ENCODE results near the gene CHERP.
"Not testable (repeated sequence)": the region's sequence is repeated elsewhere in the genome, so short reads cannot be mapped to it uniquely, and the experiment has no call there.

The CHERP gene

DNA sequence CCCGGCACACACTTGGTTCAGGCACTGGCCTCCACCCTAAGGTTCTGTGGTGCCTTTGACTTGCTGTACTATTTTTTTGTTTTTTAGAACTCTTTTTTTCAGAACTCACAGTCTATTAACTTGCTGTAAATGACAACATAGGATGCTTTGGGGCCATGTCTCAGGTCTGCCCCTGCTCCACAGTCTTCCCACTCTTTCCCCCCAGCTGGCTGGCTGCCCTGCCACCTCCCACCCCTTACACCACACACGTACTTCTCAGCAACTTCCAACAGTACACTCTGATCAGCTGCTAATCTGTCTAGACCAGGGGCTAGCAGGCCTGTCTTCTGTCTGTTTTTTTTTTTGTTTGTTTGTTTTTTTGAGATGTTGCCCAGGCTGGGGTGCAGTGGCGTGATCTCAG lies 38.0 kb downstream of the CHERP start:
- Mint-ChIP-seq H3K9me3 (no peaks in the 10 kb centered on the region), H3K27ac (peak overlapping the region; percentile 54), H3K36me3 (ENCODE audit: low read depth) (peaks cover 23% of the 10 kb centered on the region)

DNA sequence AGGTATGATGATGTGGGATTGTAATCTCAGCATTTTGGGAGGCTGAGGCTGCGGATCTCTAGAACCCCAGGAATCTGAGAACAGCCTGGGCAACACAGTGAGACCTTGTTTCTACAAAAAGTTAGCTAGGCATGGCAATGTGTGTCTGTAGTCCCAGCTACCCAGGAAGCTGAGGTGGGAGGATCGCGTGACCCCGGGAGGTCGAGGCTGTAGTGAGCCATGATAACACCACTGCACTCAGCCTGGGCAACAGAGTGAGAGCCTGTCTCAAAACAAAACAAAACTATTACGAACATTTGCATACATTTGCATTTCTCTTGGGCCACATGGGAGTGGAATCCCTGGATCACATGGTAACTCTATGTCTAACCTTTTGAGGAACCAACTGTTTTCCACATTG lies 44.4 kb downstream of the CHERP start:
- H3K9me3 Mint-ChIP-seq = no peaks in the 10 kb centered on the region
- no peak overlapping the region for H3K27ac Mint-ChIP-seq
- no peaks in the 10 kb centered on the region for H3K27me3 Mint-ChIP-seq (ENCODE audit: low read depth, poor library complexity)
- peak overlapping the region; percentile 94 for H3K4me3 Mint-ChIP-seq
- peaks cover 9% of the 10 kb centered on the region for H3K36me3 Mint-ChIP-seq (ENCODE audit: low read depth)
- TF ChIP-seq, protein P1, sequence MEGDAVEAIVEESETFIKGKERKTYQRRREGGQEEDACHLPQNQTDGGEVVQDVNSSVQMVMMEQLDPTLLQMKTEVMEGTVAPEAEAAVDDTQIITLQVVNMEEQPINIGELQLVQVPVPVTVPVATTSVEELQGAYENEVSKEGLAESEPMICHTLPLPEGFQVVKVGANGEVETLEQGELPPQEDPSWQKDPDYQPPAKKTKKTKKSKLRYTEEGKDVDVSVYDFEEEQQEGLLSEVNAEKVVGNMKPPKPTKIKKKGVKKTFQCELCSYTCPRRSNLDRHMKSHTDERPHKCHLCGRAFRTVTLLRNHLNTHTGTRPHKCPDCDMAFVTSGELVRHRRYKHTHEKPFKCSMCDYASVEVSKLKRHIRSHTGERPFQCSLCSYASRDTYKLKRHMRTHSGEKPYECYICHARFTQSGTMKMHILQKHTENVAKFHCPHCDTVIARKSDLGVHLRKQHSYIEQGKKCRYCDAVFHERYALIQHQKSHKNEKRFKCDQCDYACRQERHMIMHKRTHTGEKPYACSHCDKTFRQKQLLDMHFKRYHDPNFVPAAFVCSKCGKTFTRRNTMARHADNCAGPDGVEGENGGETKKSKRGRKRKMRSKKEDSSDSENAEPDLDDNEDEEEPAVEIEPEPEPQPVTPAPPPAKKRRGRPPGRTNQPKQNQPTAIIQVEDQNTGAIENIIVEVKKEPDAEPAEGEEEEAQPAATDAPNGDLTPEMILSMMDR (IDR thresholded peaks at IDR 0.05) = no peak
- no peak for DNase-seq
- H3K4me1 Mint-ChIP-seq = peaks cover 26% of the 10 kb centered on the region

More for the DNA sequence above, 38.0 kb downstream of the CHERP start:
- Mint-ChIP-seq H3K4me1 (no peaks in the 10 kb centered on the region), H3K27me3 (ENCODE audit: low read depth, poor library complexity) (no peaks in the 10 kb centered on the region), H3K4me3 (no peak overlapping the region)
- no peak for DNase-seq
- TF ChIP-seq, protein P1 (IDR thresholded peaks at IDR 0.05) = no peak

DNA sequence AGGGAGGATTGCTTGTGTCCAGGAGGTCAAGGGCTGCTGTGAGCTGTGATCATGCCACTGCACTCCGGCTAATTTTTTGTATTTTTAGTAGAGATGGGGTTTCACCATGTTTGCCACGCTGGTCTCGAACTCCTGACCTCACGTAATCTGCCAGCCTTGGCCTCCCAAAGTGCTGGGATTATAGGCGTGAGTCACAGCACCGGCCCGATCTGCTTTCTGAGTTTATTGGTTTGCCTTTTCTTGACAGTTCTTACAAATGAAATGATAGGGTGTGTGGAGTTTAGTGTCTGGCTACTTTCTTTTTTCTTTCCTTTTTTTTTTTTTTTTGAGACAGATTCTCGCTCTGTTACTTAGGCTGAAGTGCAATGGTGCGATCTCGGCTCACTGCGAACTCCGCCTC lies 45.2 kb downstream of the CHERP start:
- peaks cover 26% of the 10 kb centered on the region for H3K4me1 Mint-ChIP-seq
- no peaks in the 10 kb centered on the region for H3K27me3 Mint-ChIP-seq (ENCODE audit: low read depth, poor library complexity)
- no peak for DNase-seq
- no peaks in the 10 kb centered on the region for H3K9me3 Mint-ChIP-seq
- no peak overlapping the region for H3K27ac Mint-ChIP-seq
- TF ChIP-seq, protein P1 (IDR thresholded peaks at IDR 0.05) = no peak
- peak overlapping the region; percentile 94 for H3K4me3 Mint-ChIP-seq
- peaks cover 9% of the 10 kb centered on the region for H3K36me3 Mint-ChIP-seq (ENCODE audit: low read depth)

DNA sequence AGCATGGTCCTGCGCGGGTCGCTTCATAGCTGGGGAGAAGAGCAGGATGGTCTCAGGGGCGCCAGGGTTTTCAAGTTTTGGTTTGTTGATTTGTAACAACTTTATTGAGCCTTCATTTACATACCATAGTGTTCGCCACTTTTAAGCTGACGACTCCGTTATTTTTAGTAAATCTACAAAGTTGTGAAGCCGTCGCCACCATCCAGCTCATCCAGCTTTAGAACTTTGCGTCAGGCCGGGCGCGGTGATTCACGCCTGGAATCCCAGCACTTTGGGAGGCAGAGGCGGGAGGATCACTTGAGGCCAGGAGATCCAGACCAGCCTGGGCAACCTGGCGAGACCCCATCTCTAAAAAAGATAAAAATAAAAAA lies 45.6 kb downstream of the CHERP start:
- H3K9me3 Mint-ChIP-seq = no peaks in the 10 kb centered on the region
- H3K4me3 Mint-ChIP-seq = peak overlapping the region; percentile 94
- peaks cover 26% of the 10 kb centered on the region for H3K4me1 Mint-ChIP-seq
- H3K27me3 Mint-ChIP-seq (ENCODE audit: low read depth, poor library complexity) = no peaks in the 10 kb centered on the region
- DNase-seq = no peak
- peak overlapping the region; percentile 25 for H3K27ac Mint-ChIP-seq
- H3K36me3 Mint-ChIP-seq (ENCODE audit: low read depth) = peaks cover 9% of the 10 kb centered on the region
- TF ChIP-seq, protein P1 (IDR thresholded peaks at IDR 0.05) = no peak

DNA sequence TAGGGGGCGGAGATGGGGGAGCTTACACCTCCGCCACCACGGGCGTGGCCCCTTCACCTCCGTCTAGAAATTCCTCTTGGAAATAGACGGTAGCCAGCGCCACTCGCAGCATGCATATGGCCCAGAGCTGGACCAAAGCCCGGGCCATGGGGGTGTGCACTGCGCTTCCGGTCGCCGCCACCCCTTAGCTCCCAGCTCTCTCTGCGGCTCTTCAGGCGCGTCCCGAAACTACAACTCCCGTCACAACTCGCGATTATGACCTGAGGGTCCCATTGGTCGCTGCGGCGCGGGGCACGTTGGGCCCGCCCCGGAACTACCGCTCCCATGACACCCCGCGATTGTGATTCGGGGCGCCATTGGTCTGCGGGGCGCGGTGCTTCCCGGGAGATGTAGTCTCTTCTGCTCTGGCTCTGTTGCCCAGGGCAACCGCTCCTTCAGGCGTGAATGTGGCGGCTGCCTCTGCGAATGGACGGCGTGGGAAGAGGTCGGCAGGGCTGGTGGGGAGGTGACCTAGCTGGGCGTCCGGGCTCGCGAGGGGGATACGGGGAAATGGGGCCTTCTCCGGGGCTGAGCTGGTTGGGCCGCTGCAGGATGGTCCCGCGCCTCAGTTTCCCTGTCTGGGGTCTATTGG lies 46.1 kb downstream of the CHERP start, which contains the start of the genes C19orf44 and CALR3:
Gene C19orf44 (plus strand): TSS at position 413 of the 631 bp plus-strand sequence. CDS start 4,399 bp downstream, outside the sequence.
Gene CALR3 (minus strand): TSS at position 186 of the 631 bp plus-strand sequence. CDS start 38 bp downstream, at position 148.
- TF ChIP-seq, protein P1 (IDR thresholded peaks at IDR 0.05) = no peak
- peak; percentile 96 for DNase-seq
- Mint-ChIP-seq H3K9me3 (no peaks in the 10 kb centered on the region), H3K4me3 (peak within 1 kb of the TSS; percentile 94), H3K27me3 (ENCODE audit: low read depth, poor library complexity) (no peaks in the 10 kb centered on the region), H3K27ac (peak within 1 kb of the TSS; percentile 36), H3K36me3 (ENCODE audit: low read depth) (peaks cover 4% of the 10 kb centered on the region), H3K4me1 (peaks cover 26% of the 10 kb centered on the region)

DNA sequence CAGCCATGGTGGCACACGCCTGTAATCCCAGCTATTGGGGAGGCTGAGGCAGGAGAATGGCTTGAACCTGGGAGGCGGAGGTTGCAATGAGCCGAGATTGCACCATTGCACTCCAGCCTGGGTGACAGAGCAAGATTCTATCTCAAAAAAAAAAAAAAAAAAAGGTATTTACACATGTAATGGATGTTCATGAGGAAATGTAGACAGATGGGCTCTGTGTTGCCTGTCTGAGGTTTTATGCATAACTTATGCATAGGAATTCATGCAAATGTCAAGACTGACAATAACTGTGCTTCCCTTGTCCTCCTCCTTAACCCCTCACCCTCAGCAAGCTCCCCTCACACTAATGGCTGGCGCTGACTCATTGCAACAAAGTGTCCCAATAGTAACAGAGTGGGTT lies 55.8 kb downstream of the CHERP start:
- peaks cover 15% of the 10 kb centered on the region for H3K27me3 Mint-ChIP-seq (ENCODE audit: low read depth, poor library complexity)
- H3K9me3 Mint-ChIP-seq; H3K36me3 Mint-ChIP-seq (ENCODE audit: low read depth); H3K4me3 Mint-ChIP-seq; H3K4me1 Mint-ChIP-seq; H3K27ac Mint-ChIP-seq; DNase-seq: not testable (repeated sequence)

All from nephron progenitor cell (in vitro differentiated cells).